HG03354 (cell line): ENCODE measurements around the gene ETS2.

Experiments
- ATAC-seq: cut with Tn5 transposase; IDR thresholded peaks from one replicate; pipeline ENCODE4 v1.9.1; 2021; ENCODE audit warnings: mild to moderate bottlenecking; ENCODE audit not compliant: unreplicated experiment, poor library complexity, severe bottlenecking

ETS2 gene

DNA sequence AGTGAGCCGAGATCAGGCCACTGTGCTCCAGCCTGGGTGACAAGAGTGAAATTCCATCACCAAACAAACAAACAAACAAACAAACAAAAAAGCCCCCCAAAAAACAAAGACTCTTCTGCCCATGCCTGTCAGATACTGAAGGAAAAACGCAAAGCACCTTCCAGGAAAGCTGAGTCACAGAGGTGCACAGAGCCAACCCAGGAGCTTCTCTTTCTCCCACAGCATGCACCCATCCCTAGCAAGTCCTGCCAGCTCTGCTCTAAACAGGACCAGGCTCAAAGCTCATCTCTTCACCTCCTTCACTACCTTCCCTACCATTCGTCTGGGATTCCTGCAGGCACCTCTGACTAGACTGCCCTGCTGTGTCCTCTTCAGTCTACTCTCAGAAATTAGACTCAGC, 46.5 kb downstream of the ETS2 start:
- no peak for ATAC-seq

DNA sequence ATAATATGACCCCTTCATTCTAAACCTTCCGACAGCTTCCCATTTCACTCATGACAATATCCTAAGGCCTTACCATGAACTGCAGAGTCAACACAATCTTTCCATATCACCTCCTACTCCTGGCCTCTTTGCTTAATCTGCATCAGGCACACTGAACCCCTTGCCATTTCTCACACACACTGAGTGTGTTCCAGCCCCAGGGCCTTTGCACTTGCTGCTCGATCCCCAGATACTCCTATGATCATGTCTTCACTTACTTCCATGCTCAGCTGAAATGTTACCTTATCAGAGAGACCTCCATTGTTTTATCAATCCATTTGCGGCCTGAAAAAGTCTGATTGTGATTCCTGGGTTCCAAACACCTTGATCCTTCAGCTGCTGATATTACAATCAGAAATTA, 47.0 kb downstream of the ETS2 start:
- no peak for ATAC-seq

DNA sequence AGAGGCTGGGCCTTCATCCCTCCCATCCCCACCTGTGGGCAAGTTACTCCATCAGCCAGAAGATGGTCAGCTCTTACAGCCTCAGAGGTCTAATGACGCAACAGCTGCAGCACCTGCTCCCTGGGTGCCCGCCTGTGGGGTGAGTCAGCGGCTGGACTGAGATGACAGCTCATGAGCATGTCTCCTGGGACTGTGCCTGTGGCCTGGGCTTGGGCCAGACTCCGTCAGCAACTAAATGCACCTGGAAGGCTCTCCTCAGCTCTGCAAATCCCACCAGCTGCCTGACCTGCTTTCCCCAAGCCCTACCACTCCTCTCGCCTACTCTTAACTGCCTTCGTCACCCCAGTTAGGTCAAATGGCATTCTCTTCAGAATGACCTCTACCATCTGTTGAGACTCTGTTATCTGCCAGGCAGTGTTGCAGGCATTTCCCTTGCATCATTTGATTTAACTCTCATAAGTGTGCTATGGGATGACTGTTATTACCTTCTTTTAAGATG, 47.7 kb downstream of the ETS2 start:
- ATAC-seq: peak; percentile 89

DNA sequence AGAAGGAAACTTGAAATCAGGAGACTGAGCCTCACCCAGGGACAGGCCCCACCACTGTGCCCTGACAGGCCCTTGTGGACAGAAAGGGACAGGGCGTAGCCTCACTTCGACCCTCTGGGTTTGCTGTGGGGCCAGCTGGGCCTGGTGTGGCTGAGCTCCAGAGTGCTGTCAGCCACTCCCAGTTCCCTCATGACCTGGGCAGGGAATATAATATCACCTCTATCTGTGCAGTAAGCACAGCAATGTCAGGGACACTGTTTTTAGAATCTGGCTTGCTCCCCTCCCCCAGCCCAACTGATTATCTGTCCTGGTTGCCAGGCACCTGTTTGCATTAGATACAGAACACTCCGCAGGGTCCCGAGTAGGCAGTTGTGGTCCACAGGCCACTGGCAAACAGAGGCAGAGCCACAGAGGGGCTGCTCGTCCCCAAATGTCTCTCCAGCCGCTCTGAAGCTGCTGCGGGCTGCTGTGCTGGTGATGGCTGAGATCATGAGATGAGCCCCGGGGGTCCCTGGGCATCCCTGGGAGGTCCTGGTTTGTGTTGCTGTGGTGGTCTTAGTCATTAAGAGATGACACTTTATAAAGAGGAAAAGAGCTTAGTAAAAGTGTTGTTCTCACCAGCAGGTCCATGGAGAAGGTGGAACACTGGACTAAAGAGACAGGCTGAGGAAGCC, 51.6 kb downstream of the ETS2 start:
- ATAC-seq: no peak

DNA sequence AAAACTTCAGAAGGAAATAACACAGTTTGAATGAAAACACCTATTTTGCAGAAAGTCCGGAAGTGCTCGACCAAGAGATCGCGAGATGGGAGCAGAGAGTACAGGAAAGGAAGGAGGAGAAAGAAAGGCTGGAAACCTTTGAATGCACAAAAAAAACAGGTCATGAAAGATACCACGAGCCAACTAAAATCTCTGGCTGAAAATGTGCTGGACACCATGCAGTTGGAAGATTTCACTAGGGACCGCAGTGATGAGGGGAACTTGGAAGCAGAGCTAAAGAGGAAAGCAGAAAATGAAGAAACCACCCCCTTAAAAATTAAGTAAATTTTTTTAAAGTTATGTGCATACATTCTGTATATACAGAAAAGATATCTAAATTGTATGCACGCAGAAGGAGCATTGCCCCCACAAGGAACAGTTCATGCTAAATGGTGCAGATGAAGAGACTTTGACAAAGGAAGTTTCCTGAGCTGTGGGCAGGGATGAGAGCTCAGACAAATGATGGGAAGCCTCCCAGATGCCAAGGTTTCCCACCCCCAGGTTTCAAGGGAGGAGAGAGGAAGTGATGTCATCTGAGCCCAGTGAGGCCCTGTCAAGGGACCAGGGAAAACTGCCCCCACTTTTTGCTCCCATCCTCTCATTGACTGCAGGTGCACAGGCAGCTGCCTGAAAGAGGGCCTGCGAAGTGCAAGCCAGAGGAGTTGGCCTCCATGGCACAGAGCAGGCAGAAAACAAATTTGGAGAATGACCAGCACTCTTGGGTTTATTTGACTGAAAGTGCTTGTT, 52.5 kb downstream of the ETS2 start:
- no peak for ATAC-seq

DNA sequence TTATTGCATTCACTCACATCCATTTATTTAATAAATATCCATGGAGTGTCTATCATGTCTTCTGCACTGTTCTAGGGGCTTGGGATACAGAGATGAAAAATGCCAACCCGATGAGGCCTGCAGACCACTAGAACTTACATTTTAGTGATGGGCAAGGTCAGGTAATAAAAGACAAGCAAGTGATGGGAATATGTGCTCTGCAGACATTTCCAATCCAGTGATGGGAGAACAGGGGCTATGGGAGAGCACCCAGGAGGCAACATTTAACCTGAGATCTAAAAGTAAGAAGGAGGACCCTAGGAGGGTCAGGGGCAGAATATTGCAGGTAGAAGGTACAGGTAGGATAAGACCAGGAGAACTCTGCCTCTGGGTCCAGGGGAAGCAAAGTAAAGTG, 53.1 kb downstream of the ETS2 start:
- no peak for ATAC-seq

DNA sequence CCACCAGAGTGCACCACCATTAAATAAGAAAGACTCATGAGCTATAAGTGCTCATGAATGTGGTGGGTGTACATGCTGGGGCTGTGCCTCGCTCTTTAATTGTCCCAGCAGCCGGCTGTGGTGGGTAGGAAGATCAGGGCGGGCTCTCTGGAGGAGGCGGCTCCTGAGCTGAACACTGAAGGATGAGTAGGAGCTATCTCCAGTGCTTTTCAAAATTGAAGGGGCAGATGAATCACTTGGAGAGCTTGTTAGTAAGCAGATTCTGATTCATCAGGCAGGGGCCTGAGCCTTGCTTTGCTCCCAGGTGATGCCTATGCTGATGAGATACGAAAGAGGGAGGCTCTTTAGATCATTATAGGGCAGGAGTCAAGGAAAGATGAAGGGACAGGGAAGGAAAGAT, 54.1 kb downstream of the ETS2 start:
- ATAC-seq: no peak

DNA sequence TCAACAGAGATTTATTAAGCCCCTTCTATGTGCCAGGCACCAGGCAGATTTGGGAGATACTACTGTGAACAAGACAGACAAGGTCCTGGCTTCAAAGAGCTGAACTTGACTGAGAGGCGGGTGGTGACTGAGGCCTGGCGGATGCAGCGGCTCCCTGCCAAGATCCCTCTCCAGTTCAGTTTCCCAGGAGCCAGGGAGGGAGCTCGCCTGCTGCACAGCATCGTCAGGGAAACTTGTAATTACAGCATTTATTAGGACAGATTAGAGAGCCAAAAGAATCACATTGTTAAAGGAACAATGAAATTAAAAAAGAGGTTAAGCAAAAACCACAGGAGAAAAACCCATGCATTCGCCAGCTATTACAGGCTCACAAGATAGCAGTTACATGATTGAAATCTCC, 55.3 kb downstream of the ETS2 start:
- ATAC-seq: no peak

DNA sequence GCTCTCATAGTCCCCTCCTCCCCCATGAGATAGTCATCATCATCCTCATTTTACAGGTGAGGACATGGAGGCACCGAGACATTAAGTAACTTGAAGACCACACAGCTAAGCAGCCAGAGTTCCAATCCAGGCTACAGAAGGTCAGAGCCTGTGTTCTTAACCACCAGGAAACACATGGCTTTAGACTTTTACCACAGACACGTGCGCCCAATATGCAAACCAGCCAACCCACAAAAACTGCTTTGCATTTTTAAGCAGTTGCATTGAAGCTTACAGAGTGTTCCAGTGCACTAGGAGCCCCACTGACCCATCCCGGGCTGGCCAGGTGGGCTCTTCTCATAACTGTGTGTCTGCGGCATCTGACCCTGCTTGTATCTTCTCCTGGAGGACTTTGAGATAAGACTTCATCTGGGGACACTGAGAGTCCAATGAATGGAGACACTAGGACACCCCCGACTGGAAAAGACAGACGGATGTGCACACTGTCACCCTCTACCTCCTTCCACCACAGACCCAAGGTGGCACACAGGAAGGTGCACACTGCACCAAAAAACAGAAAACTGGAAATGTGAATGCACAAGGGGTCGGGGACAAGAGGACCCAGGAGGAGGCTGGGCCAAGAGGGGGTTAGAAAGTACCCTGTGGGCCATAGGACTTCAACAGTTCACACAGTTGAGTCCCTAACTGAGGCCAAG, 56.4 kb downstream of the ETS2 start:
- peak; percentile 93 for ATAC-seq

DNA sequence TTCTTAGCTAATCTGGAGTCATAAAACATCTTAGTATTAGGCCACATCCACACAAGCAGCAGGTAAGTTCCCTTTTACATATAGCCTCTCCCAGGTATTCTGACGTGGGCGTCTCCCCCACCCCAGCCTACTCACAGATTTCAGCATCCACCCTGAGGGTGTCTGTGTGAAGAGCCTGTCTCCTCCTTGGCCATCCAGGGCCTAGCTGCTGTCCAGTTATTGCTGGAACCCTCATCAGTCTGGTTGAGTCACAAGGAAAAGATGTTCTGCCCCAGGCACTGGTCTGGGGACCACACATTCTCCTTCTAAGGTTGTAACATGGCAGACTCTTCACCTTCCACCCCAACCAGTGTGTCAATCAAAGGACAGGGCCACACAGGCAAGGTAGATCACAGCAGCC, 57.6 kb downstream of the ETS2 start:
- ATAC-seq: no peak

DNA sequence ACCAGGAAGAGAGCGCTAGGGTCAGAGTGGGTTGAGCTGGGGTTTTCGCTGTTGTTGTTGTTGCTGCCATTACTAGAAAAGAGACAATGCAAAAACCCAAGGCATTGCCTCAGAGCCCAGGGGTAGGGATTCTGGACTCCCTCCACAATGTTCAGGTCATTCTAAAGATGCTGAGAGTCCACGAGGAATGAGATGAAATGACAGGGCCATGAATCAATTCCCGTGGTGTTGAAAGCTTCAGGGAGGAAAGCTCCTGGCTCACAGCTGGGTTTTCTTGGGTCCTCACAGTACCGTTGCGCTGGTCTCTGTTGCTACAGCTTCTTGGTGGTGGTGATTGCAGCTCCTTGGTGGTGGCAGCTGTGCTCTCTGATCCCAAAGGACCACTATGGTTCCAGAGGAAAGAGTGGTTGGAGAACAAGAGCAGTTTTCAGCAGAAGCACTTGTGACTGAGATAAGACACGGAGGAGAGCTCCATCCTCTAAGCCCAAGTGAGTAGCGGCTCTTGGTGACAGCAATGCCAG, 58.2 kb downstream of the ETS2 start:
- no peak for ATAC-seq

DNA sequence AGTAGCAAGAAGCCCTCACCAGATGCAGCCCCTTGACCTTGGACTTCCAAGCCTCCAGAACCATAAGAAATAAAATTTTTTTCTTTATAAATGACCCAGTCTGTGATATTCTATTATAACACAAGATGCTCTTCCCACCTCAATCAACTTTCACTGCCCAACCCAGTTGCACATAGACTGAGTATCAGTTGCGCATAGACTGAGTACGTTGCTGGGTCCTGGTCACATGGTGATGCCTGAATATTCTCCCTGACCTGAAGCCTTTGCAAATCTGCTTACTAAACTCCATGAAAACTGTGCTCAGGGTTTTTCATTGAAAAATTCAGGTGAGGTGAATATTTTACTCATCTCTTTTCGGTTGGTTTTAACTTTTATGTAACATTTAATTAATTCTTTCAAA, 59.2 kb downstream of the ETS2 start:
- no peak for ATAC-seq

DNA sequence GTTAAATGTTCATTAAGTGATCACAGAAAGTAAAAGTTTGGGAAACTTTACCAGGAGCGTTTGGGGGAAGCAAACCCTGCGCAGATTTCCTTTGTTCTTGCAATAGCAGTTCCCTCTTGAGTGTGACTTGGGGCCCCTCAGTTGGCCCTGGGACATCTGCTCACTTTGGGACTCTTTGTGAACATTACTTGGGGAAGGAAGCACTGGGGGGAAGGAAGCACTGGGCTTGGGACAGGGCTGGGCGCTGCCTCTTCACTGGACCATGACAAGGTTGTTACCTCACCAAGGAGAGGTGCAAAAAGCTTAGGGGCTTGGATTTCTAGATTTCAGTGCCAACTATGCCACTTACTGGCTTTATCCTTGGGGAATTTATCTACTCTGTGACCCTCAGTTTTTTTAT, 63.5 kb downstream of the ETS2 start:
- no peak for ATAC-seq

DNA sequence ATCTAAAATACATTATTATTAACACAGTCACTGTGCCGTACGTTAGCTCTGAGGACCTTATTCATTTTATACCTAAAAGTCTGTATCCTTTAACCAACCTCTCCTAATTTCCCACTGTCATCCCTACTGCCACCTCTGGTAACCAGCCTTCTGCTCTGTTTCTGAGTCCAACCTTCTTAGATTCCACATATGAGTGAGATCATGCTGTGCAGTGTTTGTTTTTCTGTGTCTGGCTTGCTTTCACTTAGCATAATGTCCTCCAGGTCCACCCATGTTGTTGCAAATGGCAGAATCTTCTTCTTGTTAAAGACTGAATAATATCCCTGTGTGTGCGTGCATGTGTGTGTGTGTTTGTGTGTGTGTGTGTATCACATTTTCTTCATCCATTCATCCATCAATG, 64.2 kb downstream of the ETS2 start:
- no peak for ATAC-seq
